ENCODE results near the gene FBXO27. TPM values are rescaled to one million over a fixed set of nuclear protein-coding genes. Genes with fewer than 3 reads are reported as not detected.

The FBXO27 gene
- total and polyA plus RNA-seq, 2 of the 13 experiments (the other 11 are each of a cell fraction or from before 2014, with no cell fraction given): 0.15 to 2.8 TPM

GRCh38 chr19:39052243-39052746 lies 19.9 kb upstream of the FBXO27 start (continued):
- TF ChIP-seq USF2 (IDR thresholded peaks at IDR 0.05; ENCODE audit: low read depth, low read length): no peak
- no peak for TF ChIP-seq USF2 (CRISPR knock-in tag; IDR thresholded peaks at IDR 0.05; ENCODE audit: borderline replicate concordance)
- TF ChIP-seq DNMT3B (CRISPR knock-in tag; conservative IDR thresholded peaks at IDR 0.05): no peak
- TF ChIP-seq ZNF460 (CRISPR knock-in tag; IDR thresholded peaks at IDR 0.05; ENCODE audit: borderline replicate concordance): no peak
- no peak for TF ChIP-seq POLR2AphosphoS2 (IDR thresholded peaks at IDR 0.05; ENCODE audit: low read depth, low read length)
- peak; percentile 16; the same call in 1 of the 2 replicates for TF ChIP-seq SMC3 (IDR thresholded peaks at IDR 0.05; ENCODE audit: low read length)
- peak; percentile 48 for TF ChIP-seq ZNF687 (CRISPR knock-in tag; IDR thresholded peaks at IDR 0.05)
- TF ChIP-seq ZNF383 (CRISPR knock-in tag; IDR thresholded peaks at IDR 0.05; ENCODE audit: borderline replicate concordance): no peak
- TF ChIP-seq ZNF629 (CRISPR knock-in tag; conservative IDR thresholded peaks at IDR 0.05): no peak
- TF ChIP-seq ZFYVE20 (CRISPR knock-in tag; IDR thresholded peaks at IDR 0.05; ENCODE audit: borderline replicate concordance, low read depth): no peak
- TF ChIP-seq NFKB2 (CRISPR knock-in tag; IDR thresholded peaks at IDR 0.05; ENCODE audit: borderline replicate concordance): no peak
- no peak for TF ChIP-seq MXD3 (CRISPR knock-in tag; IDR thresholded peaks at IDR 0.05)
- TF ChIP-seq KMT2A (CRISPR knock-in tag; IDR thresholded peaks at IDR 0.05): no peak
- TF ChIP-seq ZBTB21 (CRISPR knock-in tag; IDR thresholded peaks at IDR 0.05): no peak
- TF ChIP-seq JDP2 (CRISPR knock-in tag; IDR thresholded peaks at IDR 0.05; ENCODE audit: borderline replicate concordance): no peak
- peak; percentile 36 for TF ChIP-seq ZFP91 (CRISPR knock-in tag; IDR thresholded peaks at IDR 0.05; ENCODE audit: borderline replicate concordance)
- no peak for TF ChIP-seq ZNF335 (CRISPR knock-in tag; IDR thresholded peaks at IDR 0.05)
- no peak for TF ChIP-seq SMARCE1 (IDR thresholded peaks at IDR 0.05; ENCODE audit: borderline replicate concordance)
- no peak for TF ChIP-seq TBP (CRISPR knock-in tag; IDR thresholded peaks at IDR 0.05)
- TF ChIP-seq RNF219 (CRISPR knock-in tag; IDR thresholded peaks at IDR 0.05): no peak
